Glomerular endothelial cell (primary cell): ENCODE measurements around the gene LRRC27. TPM values are rescaled to one million over a fixed set of nuclear protein-coding genes. Genes with fewer than 3 reads are reported as not detected.
"Not testable (repeated sequence)": the region's sequence is repeated elsewhere in the genome, so short reads cannot be mapped to it uniquely, and the experiment has no call there.

Experiments
- DNase-seq: peaks from one replicate; pipeline ENCODE4 v3.0.0-alpha.2; 2011; ENCODE audit warnings: low read depth, low spot score; ENCODE audit errors: extremely low read depth
- total RNA-seq: library from RNA; depleted of rRNA; stranded (reverse); fragments of >200 nt; gene quantifications from 2 replicates; pipeline ENCODE4 v1.2.3, GENCODE V29; 2015

Gene LRRC27
- total RNA-seq, 1 donor from 2014 or later, result 18.4 TPM

DNA sequence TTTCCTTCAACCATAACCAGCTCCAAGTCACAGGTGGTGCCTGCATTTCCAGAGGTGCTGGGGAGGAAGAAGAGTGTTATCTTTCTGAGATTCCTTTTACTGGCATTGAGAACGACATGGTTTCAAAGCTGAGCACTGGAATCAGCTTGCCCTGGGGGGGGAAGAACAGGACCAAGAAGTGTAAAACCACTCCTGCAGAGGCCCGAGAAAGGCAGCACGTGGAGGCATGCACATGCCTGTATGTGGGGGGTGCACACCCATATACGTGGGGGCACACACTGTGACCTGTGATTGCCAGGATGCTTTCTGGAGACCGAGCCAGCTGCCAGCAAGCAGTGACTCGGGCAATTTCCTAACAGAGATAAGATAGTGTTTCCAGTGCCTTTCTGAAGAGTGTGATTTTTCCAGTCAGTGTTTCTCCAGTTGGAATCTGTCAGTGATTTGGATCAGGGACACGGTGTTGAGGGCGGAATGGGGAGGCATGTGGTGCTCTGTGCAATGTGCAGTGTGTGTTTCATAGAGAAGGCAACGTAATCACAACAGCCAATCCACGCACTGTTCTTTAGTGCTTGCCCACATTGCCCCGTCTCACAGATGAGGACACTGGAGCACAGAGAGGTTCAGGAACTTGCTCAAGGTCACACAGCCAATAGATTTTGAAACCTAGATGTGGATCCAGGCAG, 4.2 kb downstream of the LRRC27 start:
- no peak for DNase-seq

DNA sequence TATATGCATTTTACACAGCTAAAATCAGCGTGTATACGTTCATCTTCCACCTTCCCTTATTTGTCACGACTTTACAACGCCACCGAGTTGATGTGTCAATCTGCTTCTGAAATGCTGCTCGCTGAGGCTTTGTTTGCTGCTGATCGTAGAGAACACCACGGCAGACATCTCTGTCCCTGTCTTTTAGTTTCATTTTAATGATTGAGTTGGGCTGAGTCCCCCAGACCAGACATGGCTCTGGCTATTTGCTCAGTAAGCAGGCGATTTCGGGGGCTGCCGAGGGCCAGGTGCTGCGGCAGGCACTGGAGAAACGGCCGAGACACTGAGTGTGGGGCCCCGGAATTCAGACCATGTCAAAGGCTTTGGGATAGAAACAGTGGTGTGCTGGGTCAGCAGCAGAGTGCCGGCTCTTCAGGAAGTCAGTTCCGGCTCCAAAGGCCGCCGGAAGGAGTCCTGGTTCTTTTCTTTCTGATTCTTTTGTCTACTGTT, 5.0 kb downstream of the LRRC27 start:
- no peak for DNase-seq

DNA sequence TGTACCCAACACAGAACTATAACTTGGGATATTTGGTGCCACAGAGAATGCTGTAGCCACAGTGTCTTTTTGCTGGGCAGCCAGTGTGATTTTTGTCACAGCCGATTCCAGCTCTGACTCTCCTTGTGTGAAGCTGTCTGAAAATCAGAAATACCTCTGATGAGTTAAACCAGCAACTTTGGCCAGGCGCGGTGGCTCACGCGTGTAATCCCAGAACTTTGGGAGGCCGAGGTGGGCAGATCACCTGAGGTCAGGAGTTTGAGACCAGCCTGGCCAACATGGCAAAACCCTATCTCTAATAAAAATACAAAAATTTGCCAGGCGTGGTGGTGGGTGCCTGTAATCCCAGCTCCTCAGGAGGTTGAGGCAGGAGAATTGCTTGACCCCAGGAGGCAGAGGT, 5.9 kb downstream of the LRRC27 start:
- DNase-seq, result not testable (repeated sequence)

DNA sequence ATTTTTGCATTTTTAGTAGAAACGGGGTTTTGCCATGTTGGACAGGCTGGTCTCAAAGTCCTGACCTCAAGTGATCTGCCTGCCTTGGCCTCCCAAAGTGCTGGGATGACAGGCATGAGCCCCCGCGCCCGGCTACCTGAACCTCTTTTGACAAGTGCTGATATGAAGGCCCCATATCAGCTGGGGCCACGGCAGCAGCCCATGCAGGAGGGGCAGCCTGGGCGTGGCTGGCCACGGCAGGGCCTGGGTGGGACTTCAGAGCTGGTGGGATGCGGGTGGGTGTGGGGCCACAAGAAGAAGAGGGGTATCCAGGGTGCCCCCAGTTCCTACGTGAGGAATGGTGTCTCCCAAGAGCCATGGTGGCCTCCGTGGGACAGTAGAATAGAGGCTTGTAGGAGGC, 6.9 kb downstream of the LRRC27 start:
- no peak for DNase-seq

DNA sequence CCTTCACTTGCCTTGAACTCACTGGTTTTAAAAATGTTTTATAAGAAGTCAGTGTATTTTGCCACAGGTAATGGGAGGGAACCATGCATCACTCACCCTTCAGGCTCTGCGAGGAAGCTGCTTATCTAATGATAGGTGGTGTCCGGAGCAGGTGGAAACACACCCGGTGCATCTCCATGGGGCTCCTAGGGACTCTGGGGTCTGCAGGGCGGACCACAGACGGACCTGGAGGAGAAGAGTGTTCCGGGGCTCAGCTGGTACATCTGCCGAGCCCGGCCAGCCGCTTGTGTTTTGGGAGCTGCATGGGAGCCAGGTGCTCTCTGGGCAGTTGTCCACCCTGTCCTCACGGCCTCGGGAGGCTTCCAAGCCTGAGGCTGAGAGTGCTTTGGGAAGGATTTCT, 7.3 kb downstream of the LRRC27 start:
- no peak for DNase-seq

DNA sequence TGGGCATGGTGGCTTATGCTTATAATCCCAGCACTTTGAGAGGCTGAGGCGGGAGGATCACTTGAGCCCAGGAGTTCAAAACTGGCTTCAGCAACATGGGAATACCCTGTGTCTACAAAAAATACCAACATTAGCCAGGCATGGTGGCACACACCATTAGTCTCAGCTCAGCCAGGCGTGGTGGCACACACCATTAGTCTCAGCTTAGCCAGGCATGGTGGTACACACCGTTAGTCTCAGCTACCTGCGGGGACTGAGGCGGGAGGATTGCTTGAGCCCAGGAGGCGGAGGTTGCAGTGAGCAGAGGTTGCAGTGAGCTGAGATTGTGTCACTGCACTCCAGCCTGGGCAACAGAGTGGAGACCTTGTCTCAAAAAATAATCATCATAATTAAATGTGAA, 9.0 kb downstream of the LRRC27 start:
- DNase-seq, result no peak

DNA sequence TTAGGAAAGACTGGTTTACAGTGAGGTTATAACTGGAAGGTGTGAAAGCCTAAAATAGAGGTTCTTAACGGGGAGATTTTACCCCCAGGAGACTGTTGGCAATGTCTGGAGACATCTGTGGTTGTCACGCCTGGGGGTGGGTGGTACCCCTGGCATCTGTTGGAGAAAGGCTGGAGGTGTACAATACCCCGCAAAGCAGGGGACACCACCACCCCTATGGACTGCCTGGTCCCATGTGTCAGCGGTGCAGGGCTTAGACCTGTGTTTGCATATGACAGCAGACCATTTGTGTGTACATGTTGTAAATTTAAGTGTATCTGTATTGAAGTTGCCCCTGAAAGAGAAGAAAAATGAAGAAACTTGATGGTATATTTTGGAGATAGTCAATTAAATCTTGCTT, 9.8 kb downstream of the LRRC27 start:
- no peak for DNase-seq

DNA sequence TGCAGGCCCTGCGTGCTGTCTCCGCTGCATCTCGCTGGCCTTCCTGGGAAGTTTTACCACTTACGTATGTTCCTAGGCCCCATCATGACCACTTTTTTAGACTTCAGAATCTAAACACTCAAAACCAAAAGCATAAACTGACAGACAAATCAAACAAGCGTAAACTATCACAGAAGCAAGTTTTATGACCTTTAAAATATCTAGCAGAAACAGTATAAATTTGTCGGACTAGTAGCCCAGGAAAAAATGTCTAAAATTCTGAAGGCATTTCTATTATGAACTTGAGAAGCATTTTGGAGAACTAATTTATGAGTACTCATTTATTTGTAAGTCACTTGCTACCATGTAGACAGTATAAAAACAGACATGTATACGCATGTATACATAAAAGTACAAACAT, 10.6 kb downstream of the LRRC27 start:
- no peak for DNase-seq

DNA sequence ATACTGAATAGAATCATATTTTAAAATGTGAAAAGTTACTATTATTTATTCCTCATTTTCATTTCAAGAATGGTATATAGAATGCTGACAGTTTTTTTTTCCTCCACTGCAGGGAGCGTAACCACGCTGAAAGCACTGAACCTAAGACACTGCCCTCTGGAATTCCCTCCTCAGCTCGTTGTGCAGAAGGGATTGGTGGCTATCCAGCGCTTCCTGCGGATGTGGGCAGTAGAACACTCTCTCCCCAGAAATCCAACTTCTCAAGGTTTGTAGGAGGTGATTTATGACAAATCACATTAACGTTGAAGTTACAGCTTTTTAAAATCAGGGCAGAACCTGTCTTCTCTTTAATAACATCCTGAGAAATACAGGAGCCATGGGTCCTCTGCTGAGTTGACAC, 12.4 kb downstream of the LRRC27 start:
- no peak for DNase-seq

DNA sequence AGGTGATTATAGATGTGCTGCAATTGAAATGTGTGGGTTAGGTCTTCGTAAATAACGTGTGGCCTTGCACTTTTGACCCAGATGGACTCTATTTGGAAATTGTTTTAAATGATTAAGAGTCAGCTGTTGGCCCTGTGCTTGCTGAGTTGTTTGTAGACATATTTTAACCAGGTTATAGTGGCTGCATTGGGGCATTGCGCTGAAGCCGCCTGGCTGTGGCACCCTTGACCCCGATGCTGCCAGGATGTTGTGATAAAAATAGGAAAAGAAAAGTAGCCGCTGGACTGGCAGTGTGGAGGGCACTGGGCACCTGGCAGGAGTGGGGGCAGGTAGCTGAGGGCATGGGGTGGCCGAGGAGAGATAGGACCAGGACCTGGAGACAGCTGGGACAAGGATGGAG, 13.4 kb downstream of the LRRC27 start:
- no peak for DNase-seq

DNA sequence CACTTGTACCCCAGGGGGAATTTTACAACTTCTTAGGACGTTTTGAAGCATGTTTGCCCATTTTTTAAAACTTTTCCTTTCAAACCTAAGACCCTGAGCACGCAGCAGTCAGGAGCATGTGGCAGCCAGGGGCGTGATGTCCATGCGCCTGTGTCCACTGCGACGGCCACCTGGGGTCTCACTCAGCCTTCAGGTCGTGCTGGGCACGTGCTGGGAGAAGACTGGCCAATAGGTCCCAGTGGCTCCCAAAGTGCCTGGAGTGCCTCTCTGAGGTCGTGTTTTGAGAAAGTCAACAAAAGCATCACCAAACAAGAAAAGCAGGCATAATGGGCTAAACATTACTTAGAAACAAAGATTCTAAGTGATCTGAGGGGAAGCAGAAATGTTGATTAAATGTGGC, 14.8 kb downstream of the LRRC27 start:
- DNase-seq, result no peak

DNA sequence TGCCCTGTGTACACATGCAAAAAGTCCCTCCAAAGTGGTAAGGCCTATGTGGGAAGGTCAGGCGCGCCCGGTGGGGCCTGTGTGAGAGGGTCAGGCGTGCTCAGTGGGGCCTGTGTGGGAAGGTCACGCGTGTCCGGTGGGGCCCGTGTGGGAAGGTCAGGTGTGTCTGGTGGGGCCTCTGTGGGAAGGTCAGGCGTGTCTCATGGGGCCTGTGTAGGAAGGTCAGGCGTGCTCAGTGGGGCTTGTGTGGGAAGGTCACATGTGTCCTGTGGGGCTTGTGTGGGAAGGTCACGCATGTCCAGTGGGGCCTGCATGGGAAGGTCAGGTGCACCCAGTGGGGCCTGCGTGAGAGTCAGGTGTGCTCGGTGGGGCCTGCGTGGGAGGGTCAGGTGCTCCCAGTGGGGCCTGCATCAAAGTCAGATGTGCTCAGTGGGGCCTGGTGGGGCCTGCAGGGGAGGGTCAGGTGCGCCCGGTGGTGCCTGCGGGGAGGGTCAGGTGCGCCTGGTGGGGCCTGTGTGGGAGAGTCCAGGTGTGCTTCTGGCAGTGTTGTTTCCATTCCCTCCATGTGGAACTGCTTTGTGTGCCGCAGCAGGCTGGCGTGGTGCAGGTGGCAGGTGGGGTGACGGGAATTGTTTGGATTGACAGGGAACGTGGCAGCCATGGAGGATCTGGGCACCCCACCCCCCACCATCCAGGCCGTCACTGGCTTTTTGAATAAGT, 15.4 kb downstream of the LRRC27 start:
- no peak for DNase-seq

DNA sequence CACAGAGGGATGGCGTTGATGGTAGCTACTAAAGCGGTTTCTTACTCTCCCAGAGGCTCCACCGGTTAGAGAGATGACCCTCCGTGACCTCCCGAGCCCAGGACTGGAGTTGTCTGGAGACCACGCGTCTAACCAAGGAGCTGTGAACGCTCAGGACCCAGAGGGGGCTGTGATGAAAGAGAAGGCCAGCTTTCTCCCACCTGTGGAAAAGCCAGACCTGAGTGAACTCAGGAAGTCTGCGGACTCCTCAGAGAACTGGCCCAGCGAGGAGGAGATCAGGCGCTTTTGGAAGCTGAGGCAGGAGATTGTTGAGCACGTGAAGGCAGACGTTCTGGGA, 15.9 kb downstream of the LRRC27 start:
- no peak for DNase-seq

DNA sequence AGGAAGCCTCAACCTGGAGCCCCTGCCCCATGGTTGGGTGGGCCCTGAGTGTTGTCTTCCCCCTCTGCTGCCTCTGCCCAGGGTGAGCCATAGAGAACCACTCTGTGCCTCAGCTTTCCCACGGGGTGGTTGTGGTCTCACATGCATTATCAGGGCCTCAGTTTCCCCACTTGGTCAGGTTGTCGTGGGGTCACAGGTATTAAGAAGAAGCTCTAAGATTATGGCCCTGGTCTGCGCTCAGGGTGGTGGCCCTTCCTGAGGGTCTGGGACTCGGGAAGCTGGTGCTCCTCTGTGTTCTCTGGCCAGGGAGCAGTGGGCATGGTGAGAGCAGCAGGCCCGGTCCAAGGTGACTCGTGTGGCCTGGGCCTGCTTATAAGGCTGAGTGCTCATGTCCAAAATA, 17.8 kb downstream of the LRRC27 start:
- DNase-seq, result no peak

DNA sequence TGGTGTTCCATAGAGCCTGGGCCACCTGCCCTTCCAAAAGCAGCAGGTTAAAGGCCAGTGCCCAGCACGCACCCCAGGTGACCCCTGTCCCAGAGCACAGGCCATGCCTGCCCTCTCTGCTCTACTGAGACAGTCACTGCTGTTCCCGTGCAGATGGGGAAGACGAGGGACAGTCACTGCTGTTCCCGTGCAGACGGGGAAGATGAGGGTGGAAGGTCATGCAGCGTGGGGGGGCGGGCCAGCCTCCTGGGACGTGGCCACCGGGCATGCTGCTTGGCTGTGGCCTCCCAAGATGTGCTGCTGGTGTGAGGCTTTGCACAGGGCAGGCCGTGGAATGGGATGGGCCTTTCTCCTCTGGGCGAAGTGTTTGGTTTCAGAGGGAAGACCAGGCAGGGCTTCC, 18.4 kb downstream of the LRRC27 start:
- no peak for DNase-seq

DNA sequence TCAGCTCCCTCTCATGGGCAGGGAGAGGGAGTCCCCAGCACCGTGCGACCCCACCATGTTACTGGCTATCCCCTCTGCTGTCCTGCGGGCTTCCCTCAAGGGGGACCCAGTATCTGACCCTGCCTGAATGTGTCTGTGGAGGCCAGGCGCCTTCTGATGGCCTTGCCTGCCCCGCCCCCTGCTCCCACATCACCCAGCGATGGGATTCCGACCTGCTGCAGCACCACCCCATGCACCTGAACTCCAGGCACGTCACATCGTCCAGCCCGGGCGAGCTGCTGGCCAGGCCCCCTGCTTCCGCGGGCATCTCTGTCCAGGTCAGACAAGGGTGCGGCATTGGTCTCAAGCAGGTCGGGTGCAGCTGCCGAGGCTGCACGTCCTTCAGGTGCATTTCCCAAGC, 19.0 kb downstream of the LRRC27 start:
- no peak for DNase-seq

DNA sequence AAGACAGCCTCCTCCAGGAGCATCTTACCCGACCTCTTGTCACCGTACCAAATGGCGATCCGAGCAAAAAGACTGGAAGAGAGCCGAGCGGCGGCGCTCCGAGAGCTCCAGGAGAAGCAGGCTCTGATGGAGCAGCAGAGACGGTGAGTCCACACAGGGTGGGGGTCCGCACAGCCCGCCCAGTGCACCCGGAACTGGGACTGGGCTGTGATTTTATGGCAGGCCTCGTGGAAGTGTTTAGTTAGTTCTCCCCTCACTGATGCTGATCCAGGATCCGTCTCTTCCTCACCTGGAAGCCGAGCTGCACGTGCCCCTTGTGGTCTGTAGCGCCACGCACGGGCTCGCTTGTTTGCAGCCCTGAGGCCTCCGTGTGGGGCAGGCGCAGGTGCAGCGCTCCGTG, 19.6 kb downstream of the LRRC27 start:
- DNase-seq, result no peak

DNA sequence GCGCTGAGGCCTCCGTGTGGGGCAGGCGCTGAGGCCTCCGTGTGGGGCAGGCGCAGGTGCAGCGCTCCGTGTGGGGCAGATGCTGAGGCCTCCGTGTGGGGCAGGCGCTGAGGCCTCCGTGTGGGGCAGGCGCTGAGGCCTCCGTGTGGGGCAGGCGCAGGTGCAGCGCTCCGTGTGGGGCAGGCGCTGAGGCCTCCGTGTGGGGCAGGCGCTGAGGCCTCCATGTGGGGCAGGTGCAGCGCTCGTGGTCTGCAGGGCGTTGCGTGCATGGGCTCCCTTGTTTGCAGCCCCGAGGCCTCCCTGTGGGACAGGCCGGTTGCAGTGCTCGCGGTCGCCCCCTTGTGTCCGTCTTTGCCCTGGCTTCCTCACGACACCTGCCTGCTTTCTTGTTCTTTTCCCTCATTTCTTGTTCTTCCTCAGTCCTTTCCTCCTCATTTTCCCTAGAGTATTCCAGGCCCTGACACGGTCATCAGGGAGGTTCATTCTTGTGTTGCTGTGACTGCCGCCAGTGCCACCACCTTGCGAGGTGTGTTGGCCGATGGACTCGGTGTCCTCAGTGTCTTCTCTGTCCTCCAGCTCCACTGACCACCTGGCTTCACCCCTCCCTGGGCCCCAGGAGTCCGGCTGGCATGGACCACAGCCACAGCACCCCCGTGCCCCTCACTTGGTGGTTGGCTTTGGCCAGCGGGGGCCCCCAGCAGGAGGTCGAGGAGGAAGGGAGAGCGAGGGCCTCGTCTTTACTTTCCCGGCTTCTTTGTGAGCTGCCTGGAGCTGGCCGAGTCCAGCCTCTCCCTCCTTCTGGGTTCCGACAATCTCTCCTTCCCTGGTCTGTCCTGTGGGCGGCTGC, 20.7 kb downstream of the LRRC27 start:
- not testable (repeated sequence) for DNase-seq

DNA sequence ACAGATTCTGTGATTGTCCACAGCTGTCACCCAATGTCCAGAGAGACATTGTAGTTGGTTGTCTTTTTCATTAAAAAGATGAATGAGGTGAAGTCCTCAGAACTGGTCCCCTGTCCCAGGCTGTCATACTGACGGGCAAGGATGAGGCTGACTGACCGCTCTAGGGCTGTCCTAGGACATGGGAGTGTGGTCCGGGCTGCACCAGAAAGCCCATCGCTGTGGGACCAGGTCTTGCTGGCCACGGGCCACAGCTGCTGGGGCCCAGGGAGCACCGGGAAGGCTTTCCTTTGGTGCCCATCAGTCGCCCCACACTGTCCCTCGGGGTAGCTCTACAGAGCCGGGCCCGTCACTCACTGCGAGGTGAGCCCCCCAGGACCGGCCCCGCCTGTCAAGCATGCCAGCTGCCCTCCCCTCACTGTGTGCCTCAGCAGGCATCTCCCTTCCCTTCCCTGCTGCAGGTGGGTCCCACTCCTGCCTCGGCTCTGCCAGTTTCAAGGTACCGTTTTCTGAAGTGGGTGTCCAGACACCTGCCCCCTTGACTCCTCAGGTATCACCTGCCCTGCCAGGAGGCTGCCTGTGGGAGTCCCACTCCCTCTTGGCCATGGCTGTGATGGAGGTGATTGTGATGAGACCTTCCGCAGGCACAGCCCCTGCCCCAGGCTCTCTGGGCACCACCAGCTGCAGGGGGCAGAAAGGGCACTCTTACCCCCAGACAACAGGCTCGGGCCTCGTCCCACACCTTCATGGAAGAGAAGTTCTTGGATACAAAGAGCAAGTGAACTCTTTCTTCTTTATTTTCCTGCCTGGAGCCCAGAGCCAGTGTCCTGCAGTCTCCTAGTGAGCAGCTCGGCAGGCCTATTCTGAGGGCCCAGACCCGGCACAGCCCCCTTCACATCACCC, 21.7 kb downstream of the LRRC27 start:
- no peak for DNase-seq

DNA sequence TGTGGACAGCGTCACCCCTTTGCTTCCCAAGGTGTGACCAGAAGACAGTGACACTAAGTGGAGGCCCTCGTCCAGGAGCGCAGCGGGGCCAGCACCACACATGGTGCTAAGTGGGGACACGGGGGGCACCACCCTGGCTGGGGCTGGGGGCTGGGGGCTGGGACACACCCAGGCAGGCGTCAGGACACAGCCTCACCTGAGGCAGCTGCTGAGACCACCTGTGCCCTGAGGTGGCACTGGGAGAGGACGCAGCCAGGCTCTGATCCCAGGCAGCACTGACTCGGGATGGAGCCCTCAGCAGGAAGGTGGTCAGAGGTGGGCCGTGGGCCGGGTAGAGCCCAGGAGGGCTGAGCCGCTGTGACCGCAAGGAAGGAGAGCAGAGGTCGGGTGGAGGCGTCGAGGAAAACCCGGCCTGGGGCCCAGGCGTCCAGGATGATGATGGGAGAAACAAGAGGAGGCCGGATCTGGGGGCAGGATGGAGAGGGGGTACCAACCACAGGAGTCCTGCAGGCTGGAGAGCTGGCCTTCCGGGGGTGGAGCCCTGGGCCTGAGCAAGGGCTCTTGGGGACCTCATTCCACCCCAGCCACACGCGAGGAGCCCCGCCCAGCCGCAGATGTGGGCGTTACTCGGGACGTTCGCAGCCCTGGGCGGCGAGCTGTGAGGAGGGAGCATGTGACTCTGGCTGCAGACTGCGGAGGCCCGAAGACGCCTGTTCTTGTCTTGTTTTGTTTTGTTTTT, 22.5 kb downstream of the LRRC27 start:
- DNase-seq, result no peak
